HG03175 (cell line): ENCODE data around the gene OR6A2.

Experiments used
- ATAC-seq: cut with Tn5 transposase; IDR thresholded peaks from one replicate; pipeline ENCODE4 v1.9.1; 2021; ENCODE audit warnings: mild to moderate bottlenecking, moderate library complexity; ENCODE audit not compliant: unreplicated experiment

OR6A2 gene

DNA sequence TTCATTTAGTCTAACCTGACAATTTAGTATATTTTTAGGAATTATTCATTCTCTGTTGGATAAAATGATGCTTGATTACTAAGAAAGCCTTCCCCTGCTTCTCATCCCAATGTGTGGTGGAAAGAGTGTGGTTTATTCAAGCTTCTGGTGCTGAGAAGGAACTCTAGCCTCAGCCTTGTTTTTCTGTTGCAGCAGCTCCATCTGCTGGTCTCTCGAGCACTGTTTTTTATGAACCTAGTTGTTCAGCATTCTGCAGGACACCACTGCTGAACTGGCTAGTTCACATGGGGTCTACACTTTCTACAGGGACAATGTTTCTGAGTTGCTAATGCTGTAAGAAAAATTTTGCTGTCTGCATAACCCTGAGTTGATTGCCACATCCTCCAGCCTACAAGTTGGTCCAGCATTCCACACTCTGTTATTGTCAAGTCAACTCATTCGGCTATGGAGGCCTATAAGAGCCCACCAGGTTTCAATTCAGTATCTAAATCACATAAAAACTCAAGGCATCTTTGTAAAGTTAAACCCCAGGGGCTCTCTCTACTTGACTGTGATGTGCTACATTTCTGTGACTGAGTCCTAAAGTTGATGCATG lies 42.0 kb downstream of the OR6A2 start:
- peak; percentile 79 for ATAC-seq

DNA sequence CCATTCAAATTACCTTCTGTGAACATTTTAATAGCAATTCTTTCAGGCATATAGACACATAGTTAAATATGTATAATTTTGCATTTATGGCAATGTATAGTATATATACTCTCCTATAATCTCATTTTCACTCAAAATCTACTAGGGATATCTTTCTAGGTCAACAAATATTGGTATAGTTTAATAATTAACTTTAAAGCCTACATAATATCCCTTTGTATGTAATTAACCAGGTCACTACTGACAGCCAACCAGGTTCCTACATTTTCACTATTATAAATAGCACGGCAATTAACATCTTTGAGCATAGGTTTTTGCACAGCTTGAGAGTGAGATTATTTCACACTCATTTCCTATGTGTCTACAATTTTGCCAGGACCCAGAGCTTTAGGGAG lies 43.5 kb downstream of the OR6A2 start:
- ATAC-seq = no peak

DNA sequence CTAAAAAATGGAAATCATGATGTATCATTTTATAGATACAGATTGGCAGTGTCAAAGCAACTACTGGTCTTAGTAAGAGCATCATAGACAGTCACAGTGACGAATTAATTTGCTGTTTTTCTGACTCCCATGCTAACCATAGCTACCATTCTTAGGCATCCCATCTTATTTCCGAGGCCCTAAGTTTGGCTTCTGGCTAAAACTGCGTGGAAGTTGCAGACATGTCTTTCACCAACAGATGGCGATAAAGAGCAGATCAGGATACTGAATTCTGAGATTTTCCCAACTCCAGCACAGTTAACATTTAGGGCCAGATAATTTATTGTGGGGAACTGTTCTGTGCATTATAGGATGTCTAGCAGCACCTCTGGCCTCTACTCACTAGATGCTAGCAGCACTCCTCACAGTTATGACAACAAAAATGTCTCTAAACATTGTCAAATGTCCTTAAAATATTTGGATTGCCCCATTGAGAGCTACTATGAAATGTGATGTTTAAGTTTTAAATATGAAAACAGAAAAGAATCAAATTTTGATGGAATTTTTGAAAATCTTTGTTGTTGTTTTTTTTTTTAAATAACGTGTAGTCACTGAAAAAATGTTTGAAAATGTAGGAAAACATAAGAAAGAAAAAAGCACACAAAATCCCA lies 44.1 kb downstream of the OR6A2 start:
- no peak for ATAC-seq

DNA sequence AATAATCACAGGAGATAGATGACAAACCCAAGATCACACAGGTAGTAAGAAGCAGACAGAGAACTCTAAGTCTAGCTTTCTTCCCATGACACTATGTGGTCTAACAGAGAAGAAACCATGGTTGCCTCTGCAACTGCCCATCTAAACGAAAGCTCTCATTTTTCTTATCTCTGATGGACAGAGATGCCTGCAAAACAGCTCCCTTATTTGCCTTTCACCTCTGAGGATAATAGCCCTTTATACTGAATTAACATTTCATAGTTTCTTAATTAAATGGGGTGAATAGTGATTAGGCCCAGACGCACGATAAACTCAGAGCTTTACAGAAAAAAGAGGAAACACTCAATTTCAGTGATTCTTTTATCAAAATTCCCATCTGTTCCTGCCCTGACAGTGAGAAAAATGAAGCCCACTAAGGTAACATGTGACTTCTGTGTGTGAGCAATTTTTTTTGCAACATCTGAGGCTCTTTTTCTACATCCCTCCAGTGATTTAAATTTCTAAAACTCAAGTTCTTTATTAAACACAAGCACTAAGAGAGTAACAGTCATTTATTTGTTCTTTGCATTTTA lies 52.3 kb downstream of the OR6A2 start:
- no peak for ATAC-seq

DNA sequence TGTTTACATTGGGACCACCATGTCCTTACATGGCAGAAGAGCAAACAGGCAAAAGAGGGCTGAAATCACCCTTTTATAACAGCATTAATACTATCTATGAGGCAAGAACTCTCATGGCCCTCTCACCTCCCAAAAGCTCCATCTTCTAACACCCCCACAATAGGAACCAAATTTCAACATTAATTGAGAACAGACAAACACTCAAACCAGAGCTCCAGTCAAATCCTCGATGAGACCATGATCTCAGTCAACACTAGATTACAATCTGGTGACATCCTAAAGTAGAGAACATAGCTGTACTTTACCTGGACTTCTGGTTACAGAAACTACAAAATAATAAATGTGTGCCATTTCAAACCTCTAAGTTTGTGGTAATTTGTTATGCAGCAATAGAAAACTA lies 52.9 kb downstream of the OR6A2 start:
- ATAC-seq = no peak

DNA sequence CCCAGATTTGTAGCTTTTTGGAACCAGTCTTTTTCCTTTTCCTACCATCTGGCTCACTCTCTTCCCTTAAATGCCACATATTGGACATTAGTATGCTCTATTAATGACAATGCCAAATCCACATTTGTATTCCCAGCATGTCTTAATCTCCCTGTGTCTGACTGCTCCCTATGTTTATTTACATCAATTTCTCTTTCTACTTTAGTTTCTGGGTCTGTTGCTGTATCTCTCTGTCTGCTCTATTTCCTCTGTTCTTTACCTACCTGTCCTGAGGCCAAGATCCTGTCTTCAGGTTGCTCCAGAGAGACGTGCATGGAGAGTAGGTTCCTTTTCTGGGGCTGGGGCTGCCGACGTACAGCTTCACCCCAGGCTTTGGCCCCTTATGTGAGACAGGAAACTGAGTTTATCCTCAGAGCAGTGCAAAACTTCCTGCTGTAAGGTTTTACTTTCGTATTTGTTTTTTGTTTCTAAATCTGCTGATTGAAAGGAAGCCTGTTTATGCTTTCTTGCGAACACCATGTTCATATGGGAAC lies 53.3 kb downstream of the OR6A2 start:
- peak; percentile 68 for ATAC-seq

DNA sequence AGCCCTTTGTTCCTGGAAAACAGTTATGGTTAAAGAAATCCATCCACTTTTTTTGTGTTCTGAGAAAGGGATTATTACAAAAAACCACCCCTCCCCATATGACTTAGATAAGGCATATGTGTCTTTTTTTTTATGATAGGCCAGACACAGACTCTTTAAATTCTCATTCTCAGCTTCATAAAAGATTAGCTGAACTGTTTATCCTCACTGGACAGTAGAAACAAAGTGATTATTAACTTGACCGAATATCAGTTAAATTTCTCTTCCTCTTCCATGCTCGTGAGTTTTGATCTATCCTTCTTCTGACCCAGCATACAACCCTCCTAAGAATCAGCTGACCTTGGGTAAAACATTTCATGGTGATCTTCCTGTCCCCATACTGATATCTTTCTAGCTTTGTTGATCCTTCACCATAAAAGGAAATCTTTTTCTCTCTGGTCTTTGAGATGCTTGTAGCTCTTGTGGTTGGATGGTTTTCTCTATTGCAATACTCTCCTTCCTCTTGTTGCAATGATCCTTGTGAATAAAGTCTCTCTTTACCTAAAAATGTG lies 53.9 kb downstream of the OR6A2 start:
- peak; percentile 55 for ATAC-seq

DNA sequence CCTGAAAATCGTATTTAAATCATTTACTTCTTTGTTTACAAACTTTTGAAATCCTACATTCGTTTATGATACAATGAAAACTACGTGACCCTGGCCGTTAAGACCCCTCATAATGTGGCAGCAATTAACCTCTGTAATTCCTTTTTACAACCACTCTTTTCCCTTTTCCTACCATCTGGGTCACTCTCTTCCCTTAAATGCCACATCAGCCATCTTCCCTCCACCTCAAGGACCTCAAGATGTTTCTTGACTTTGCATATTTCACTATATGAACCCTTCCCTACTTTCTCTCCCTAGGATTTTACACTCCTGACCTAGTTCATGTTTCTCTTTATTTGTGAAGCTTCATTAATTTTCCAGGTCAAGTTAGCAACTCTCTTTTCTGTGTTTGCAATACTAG lies 54.5 kb downstream of the OR6A2 start:
- ATAC-seq = no peak

DNA sequence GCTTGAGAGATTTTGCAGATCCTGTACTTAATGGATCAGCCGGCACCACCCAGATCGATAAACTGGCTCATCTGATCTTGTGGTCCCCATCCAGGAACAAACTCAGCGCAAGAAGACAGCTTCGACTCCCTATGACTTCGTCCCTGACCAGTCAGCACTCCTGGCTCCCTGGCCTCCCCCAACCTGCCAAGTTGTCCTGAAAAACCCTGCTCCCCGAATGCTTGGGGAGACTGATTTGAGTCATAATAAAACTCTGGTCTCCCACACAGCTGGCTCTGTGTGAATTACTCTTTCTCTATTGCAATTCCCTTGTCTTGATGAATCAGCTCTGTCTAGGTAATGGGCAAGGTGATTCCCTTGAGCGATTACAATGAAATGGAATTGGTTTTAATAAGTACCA lies 57.2 kb downstream of the OR6A2 start:
- ATAC-seq = no peak
